GM21825 (cell line): Measurements from ENCODE around the gene IFNAR1.

Experiments used
- ATAC-seq: cut with Tn5 transposase; IDR thresholded peaks from one replicate; pipeline ENCODE4 v1.9.1; 2021; ENCODE audit warnings: mild to moderate bottlenecking, moderate library complexity; ENCODE audit not compliant: unreplicated experiment

The IFNAR1 gene

DNA sequence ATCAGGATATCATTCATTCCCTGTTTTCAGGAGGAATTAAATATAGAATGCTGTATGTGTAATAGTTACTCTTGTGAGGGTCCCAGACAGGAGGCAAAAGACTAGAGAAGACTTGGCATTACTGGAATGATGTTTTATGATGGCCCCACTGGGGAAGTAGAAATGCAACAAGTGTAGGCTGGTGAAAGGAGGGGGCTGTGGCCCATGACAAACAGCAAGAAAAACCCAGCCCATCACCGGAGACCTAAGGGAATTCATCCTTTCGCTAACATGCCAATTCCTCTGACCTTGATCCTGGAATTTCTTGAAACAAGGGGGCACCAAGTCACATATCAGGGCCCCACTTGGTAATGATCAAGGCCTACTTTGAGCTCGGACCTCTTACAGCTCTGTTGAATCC lies 72.9 kb downstream of the IFNAR1 start:
- no peak for ATAC-seq

- no peak for ATAC-seq
Observed at GRCh38 chr21:33398361-33398760, 73.6 kb downstream of the IFNAR1 start.

DNA sequence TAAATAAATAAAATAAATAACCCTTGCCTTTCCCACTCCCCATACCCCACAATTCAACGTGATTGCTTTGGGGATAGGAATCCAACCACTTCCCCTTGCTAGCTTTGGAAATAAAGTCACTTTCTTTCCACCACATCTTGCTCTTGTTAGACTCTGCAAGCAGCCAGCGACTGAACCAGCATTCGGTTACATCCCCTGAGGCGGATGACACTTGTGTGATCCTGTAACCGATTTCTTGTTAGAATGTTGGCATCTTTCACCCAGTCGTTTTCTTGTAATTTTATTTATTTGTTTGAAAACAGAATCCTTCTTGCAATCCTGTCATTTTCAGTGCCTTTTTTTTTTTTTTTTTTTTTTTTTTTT lies 76.8 kb downstream of the IFNAR1 start:
- ATAC-seq = no peak

GRCh38 chr21:33402001-33402979 lies 77.5 kb downstream of the IFNAR1 start:
- no peak for ATAC-seq

GRCh38 chr21:33403128-33403785 lies 78.5 kb downstream of the IFNAR1 start, which contains the start of gene IFNGR2:
Gene IFNGR2, plus strand, starts transcription at chr21:33403413. Its CDS starts 131 bp downstream, at chr21:33403544.
- ATAC-seq = peak; percentile 42

- peak; percentile 26 for ATAC-seq
Observed at GRCh38 chr21:33403786-33404585, 79.2 kb downstream of the IFNAR1 start.

- ATAC-seq = no peak
Observed at GRCh38 chr21:33406493-33406892, 81.7 kb downstream of the IFNAR1 start.
